Stimulated activated CD8-positive, alpha-beta memory T cell treated with anti-CD3 and anti-CD28 coated beads, Interleukin-7, amount 100 ng/mL, for 48 hours (primary cell): ENCODE measurements around the gene CDT1.

Experiments used
- DNase-seq, 2 donors: peaks; one replicate each; pipeline ENCODE4 v3.0.0-alpha.2; 2020; ENCODE audit warnings: low read depth in 1 of 2; ENCODE audit errors: extremely low read depth in 1 of 2

Gene CDT1

GRCh38 chr16:88803264-88803987 is at the start of gene CDT1:
CDT1 (plus strand) TSS chr16:88803789; CDS start chr16:88803832, 43 bp downstream.
- DNase-seq, result peak; percentile 57 to 78

GRCh38 chr16:88754109-88754911 is 49.3 kb upstream of the CDT1 start:
- DNase-seq, result no peak

GRCh38 chr16:88754912-88755744 is 48.5 kb upstream of the CDT1 start:
- no peak for DNase-seq

GRCh38 chr16:88755745-88756443 is 47.7 kb upstream of the CDT1 start:
- no peak for DNase-seq

- DNase-seq, result no peak
Measured at GRCh38 chr16:88758227-88758943, 45.2 kb upstream of the CDT1 start.

- no peak for DNase-seq
Measured at GRCh38 chr16:88758944-88759244, 44.7 kb upstream of the CDT1 start.

GRCh38 chr16:88759245-88759975 is 44.2 kb upstream of the CDT1 start:
- no peak for DNase-seq

- no peak for DNase-seq
Measured at GRCh38 chr16:88759976-88760350, 43.6 kb upstream of the CDT1 start.

GRCh38 chr16:88760424-88761142 is 43.0 kb upstream of the CDT1 start:
- DNase-seq, result no peak

GRCh38 chr16:88761143-88761534 is 42.5 kb upstream of the CDT1 start:
- DNase-seq, result no peak

- no peak for DNase-seq
Measured at GRCh38 chr16:88761830-88762229, 41.8 kb upstream of the CDT1 start.

GRCh38 chr16:88762258-88762870 is 41.2 kb upstream of the CDT1 start:
- DNase-seq, result no peak

GRCh38 chr16:88762941-88763340 is 40.6 kb upstream of the CDT1 start:
- no peak for DNase-seq

GRCh38 chr16:88763502-88764053 is 40.0 kb upstream of the CDT1 start:
- no peak for DNase-seq

GRCh38 chr16:88764080-88764479 is 39.5 kb upstream of the CDT1 start:
- DNase-seq, result no peak

- no peak for DNase-seq
Measured at GRCh38 chr16:88764913-88765349, 38.7 kb upstream of the CDT1 start.

- DNase-seq, result no peak
Measured at GRCh38 chr16:88766975-88767374, 36.6 kb upstream of the CDT1 start.

- DNase-seq, result no peak
Measured at GRCh38 chr16:88767546-88768070, 36.0 kb upstream of the CDT1 start.
